ENCODE results near the gene TCERG1L. TPM values are rescaled to one million over a fixed set of nuclear protein-coding genes. Genes with fewer than 3 reads are reported as not detected.

The TCERG1L gene
- total and polyA plus RNA-seq, 8 donors = 0.18 TPM; not detected in 7

- no peaks in the 10 kb centered on the region for H3K9me3 ChIP-seq
- H3K27ac ChIP-seq = no peak overlapping the region
- H3K4me1 ChIP-seq = no peaks in the 10 kb centered on the region
- intact Hi-C loops (cut with DNase I; ENCODE audit: low total_unique reads) = no loop called here
- TF ChIP-seq POLR2AphosphoS5 (IDR thresholded peaks at IDR 0.05) (no peak), POLR2A (IDR thresholded peaks at IDR 0.05) (no peak), EP300 (IDR thresholded peaks at IDR 0.05) (no peak), CTCF (IDR thresholded peaks at IDR 0.05) (no peak)
- peaks cover 0 to 86% (median 8%) of the 10 kb centered on the region in 3 donors for H3K27me3 ChIP-seq
- no peak for DNase-seq
- no peaks in the 10 kb centered on the region for H3K36me3 ChIP-seq
- H3K4me3 ChIP-seq = no peak overlapping the region
- 67 to 75% (median 68%) methylated on average over 11 of the region's 11 CpGs for WGBS, 5 donors
These were observed 6.8 kb upstream of the TCERG1L start for GRCh38 chr10:131318291-131318690.

- Histone ChIP-seq H3K4me3 (no peak overlapping the region), H3K36me3 (no peaks in the 10 kb centered on the region), H3K4me1 (peaks cover 0 to 11% (median 8%) of the 10 kb centered on the region in 4 donors), H3K9me3 (no peaks in the 10 kb centered on the region), H3K27ac (no peak overlapping the region), H3K27me3 (peaks cover 9 to 88% (median 22%) of the 10 kb centered on the region in 3 donors)
- intact Hi-C loops (cut with DNase I; ENCODE audit: low total_unique reads) = no loop called here
- TF ChIP-seq POLR2A (IDR thresholded peaks at IDR 0.05) = no peak
- TF ChIP-seq POLR2AphosphoS5 (IDR thresholded peaks at IDR 0.05) = no peak
- TF ChIP-seq CTCF (IDR thresholded peaks at IDR 0.05) = no peak
- TF ChIP-seq EP300 (IDR thresholded peaks at IDR 0.05) = no peak
- 75 to 82% (median 80%) methylated on average over 16 of the region's 16 CpGs for WGBS, 5 donors
- DNase-seq = no peak
These were observed 5.0 kb upstream of the TCERG1L start for GRCh38 chr10:131316321-131317075.

- no peak for DNase-seq
- 36 to 53% (median 44%) methylated on average over 9 of the region's 9 CpGs for WGBS, 5 donors
- Histone ChIP-seq H3K36me3 (no peaks in the 10 kb centered on the region), H3K9me3 (no peaks in the 10 kb centered on the region), H3K4me3 (no peak overlapping the region), H3K27ac (no peak overlapping the region), H3K4me1 (peaks cover 0 to 21% (median 15%) of the 10 kb centered on the region in 4 donors), H3K27me3 (peaks cover 9 to 88% (median 28%) of the 10 kb centered on the region in 3 donors)
- intact Hi-C loops (cut with DNase I; ENCODE audit: low total_unique reads) = no loop called here
- TF ChIP-seq CTCF (IDR thresholded peaks at IDR 0.05) (no peak), POLR2AphosphoS5 (IDR thresholded peaks at IDR 0.05) (no peak), EP300 (IDR thresholded peaks at IDR 0.05) (no peak), POLR2A (IDR thresholded peaks at IDR 0.05) (no peak)
These were observed 3.8 kb upstream of the TCERG1L start for GRCh38 chr10:131315344-131315743.

DNA sequence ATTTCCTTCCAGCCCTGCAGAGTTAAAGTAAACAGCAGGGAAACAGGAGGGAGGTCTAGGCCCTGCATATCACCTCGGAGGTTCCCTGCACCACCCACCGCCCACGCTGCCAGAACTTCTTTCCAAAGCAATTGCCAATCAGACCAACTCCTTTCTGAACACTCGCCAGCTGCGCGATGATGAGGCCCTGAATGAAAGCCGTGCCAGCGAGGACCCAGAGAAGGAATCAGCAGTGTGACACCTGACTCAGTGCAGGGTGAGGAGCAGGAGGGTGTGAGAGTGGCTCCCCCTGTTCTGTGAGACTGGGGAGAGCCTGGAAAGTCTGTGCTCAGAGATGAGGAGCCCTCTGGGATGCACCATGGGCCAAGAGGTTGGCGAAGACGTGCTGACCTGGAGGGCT is 3.3 kb upstream of the TCERG1L start:
- DNase-seq = no peak
- intact Hi-C loops (cut with DNase I; ENCODE audit: low total_unique reads) = no loop called here
- no peaks in the 10 kb centered on the region for H3K36me3 ChIP-seq
- TF ChIP-seq POLR2AphosphoS5 (IDR thresholded peaks at IDR 0.05) = no peak
- no peak overlapping the region for H3K27ac ChIP-seq
- 56 to 67% (median 59%) methylated on average over 10 of the region's 10 CpGs for WGBS, 5 donors
- peaks cover 9 to 88% (median 29%) of the 10 kb centered on the region in 3 donors for H3K27me3 ChIP-seq
- H3K4me3 ChIP-seq = no peak overlapping the region
- no peaks in the 10 kb centered on the region for H3K9me3 ChIP-seq
- peaks cover 0 to 23% (median 15%) of the 10 kb centered on the region in 4 donors for H3K4me1 ChIP-seq

GRCh38 chr10:131314148-131314547 is 2.6 kb upstream of the TCERG1L start:
- WGBS, 5 donors = 75 to 85% (median 79%) methylated on average over 3 of the region's 3 CpGs
- intact Hi-C loops (cut with DNase I; ENCODE audit: low total_unique reads) = no loop called here

More at GRCh38 chr10:131314148-131314547, 2.6 kb upstream of the TCERG1L start:
- H3K9me3 ChIP-seq = no peaks in the 10 kb centered on the region
- DNase-seq = no peak
- H3K27ac ChIP-seq = no peak overlapping the region
- H3K4me3 ChIP-seq = no peak overlapping the region
- H3K27me3 ChIP-seq = peaks cover 9 to 86% (median 29%) of the 10 kb centered on the region in 3 donors
- peaks cover 0 to 23% (median 15%) of the 10 kb centered on the region in 4 donors for H3K4me1 ChIP-seq
- TF ChIP-seq POLR2AphosphoS5 (IDR thresholded peaks at IDR 0.05) (no peak), CTCF (IDR thresholded peaks at IDR 0.05) (no peak), EP300 (IDR thresholded peaks at IDR 0.05) (no peak), POLR2A (IDR thresholded peaks at IDR 0.05) (no peak)
- H3K36me3 ChIP-seq = no peaks in the 10 kb centered on the region

Measured in stomach (tissue), 9 donors.